Aorta (tissue), 5 donors: ENCODE measurements around the gene CR1. TPM values are rescaled to one million over a fixed set of nuclear protein-coding genes. Genes with fewer than 3 reads are reported as not detected.
"Not testable (repeated sequence)": the region's sequence is repeated elsewhere in the genome, so short reads cannot be mapped to it uniquely, and the experiment has no call there.

ENCODE experiments used
- ATAC-seq: fragments of 200-7000 bp; cut with Tn5 transposase; one replicate; pipeline ENCODE4 v1.9.1; 2022; ENCODE audit warnings: moderate library complexity; ENCODE audit not compliant: low FRiP score
- DNase-seq, 2 donors: peaks; one replicate each; pipeline ENCODE4 v3.0.0-alpha.2; 2020
- H3K27ac ChIP-seq, 2 donors: one replicate each; pipeline ENCODE4 v1.5.1; 2013; ENCODE audit warnings: low read length in 2 of 2, mild to moderate bottlenecking in 2 of 2, moderate library complexity in 2 of 2, control low read depth in 1 of 2, inconsistent platforms in 1 of 2, low read depth in 1 of 2
- H3K27me3 ChIP-seq, 2 donors: one replicate each; pipeline ENCODE4 v1.6.1; 2013; ENCODE audit warnings: control low read depth in 1 of 2, low read length in 1 of 2, mild to moderate bottlenecking in 1 of 2, moderate library complexity in 1 of 2; ENCODE audit not compliant: insufficient read depth in 2 of 2, control insufficient read depth in 1 of 2
- H3K36me3 ChIP-seq, 2 donors: one replicate each; pipeline ENCODE4 v1.6.1; 2013; ENCODE audit warnings: control low read depth in 1 of 2, low read length in 1 of 2, mild to moderate bottlenecking in 1 of 2; ENCODE audit not compliant: insufficient read depth in 2 of 2, control insufficient read depth in 1 of 2
- H3K4me1 ChIP-seq, 2 donors: one replicate each; pipeline ENCODE4 v1.6.1; 2013; ENCODE audit warnings: low read length in 2 of 2, control low read depth in 1 of 2, mild to moderate bottlenecking in 1 of 2, moderate library complexity in 1 of 2; ENCODE audit not compliant: insufficient read depth in 2 of 2, control insufficient read depth in 1 of 2
- H3K4me3 ChIP-seq, 2 donors: one replicate each; pipeline ENCODE4 v1.5.1; 2013; ENCODE audit warnings: low read length in 2 of 2, control low read depth in 1 of 2, mild to moderate bottlenecking in 1 of 2
- H3K9me3 ChIP-seq: one replicate; pipeline ENCODE4 v1.6.1; 2013; ENCODE audit warnings: mild to moderate bottlenecking, low read length; ENCODE audit not compliant: control insufficient read depth
- WGBS, 2 donors: extraction: QIAGEN DNeasy Blood & Tissue Kit; methylation state at CpG; one replicate each; pipeline ENCODE4 v1.1.7; 2013; 5-methylcytosine and 5-hydroxymethylcytosine counted together
- intact Hi-C, 2 donors: fragments of 100-400 bp; cut with DNase I; formaldehyde crosslinking; loops; one replicate each; pipeline versions ENCODE4 v1.14.2 to v1.15.0; 2022
- polyA plus RNA-seq, 2 donors: library from polyadenylated mRNA; stranded (reverse); fragments of 200-250 nt; gene quantifications; one replicate each; pipeline ENCODE4 v1.2.3, GENCODE V29; 2013
- total RNA-seq, 2 donors: library from RNA; stranded (reverse); fragmentation: NEBNext Ultra II Directional; extraction: Animal tissue kit (Norgen Biotek cat#: 25700); gene quantifications; one replicate each; pipeline ENCODE4 v1.2.1, GENCODE V29; 2021
- donor health status: healthy with polysubstance abuse.
- donor health status: Bipolar disorder and iron deficiency.
- donor health status: DM: no; HTN: no; CAD: no.
- donor health status: DM: no; HTN: no; CAD: no.
- donor health status: DM: yes; HTN: yes; CAD: no.

Gene CR1
- total and polyA plus RNA-seq, 4 donors = 0.23 to 58.5 (median 5.7) TPM

- H3K36me3 ChIP-seq, intact Hi-C loops, ATAC-seq, H3K4me3 ChIP-seq, H3K27ac ChIP-seq, H3K9me3 ChIP-seq, H3K27me3 ChIP-seq, H3K4me1 ChIP-seq, DNase-seq: not testable (repeated sequence)
- WGBS, 2 donors = 94 to 100% methylated on average over 1 of the region's 1 CpG
Measured at GRCh38 chr1:207625504-207626071, 129.6 kb downstream of the CR1 start.

- H3K4me3 ChIP-seq = no peak overlapping the region
- H3K36me3 ChIP-seq = no peaks in the 10 kb centered on the region
- H3K27me3 ChIP-seq = no peaks in the 10 kb centered on the region
- peaks cover 0 to 3% of the 10 kb centered on the region in 2 donors for H3K4me1 ChIP-seq
- WGBS, 2 donors = 93 to 100% methylated on average over 1 of the region's 1 CpG
- no peak for DNase-seq
- H3K27ac ChIP-seq = no peak overlapping the region
- no peaks in the 10 kb centered on the region for H3K9me3 ChIP-seq
- ATAC-seq = no peak
- intact Hi-C loops = no loop called here
Measured at GRCh38 chr1:207626972-207627337, 131.0 kb downstream of the CR1 start.

- no peaks in the 10 kb centered on the region for H3K27me3 ChIP-seq
- H3K4me1 ChIP-seq = peaks cover 0 to 3% of the 10 kb centered on the region in 2 donors
- WGBS, 2 donors = 99 to 100% methylated on average over 2 of the region's 2 CpGs
- H3K27ac ChIP-seq = no peak overlapping the region
- H3K36me3 ChIP-seq = no peaks in the 10 kb centered on the region
- intact Hi-C loops = no loop called here
- ATAC-seq (no peak), DNase-seq (no peak)
- no peak overlapping the region for H3K4me3 ChIP-seq
- no peaks in the 10 kb centered on the region for H3K9me3 ChIP-seq
Measured at GRCh38 chr1:207627496-207627895, 131.5 kb downstream of the CR1 start.

- Histone ChIP-seq H3K36me3 (no peaks in the 10 kb centered on the region), H3K4me1 (peaks cover 0 to 3% of the 10 kb centered on the region in 2 donors), H3K4me3 (no peak overlapping the region), H3K27me3 (no peaks in the 10 kb centered on the region), H3K27ac (no peak overlapping the region), H3K9me3 (no peaks in the 10 kb centered on the region)
- ATAC-seq (no peak), DNase-seq (no peak)
- intact Hi-C loops = no loop called here
- 4 to 8% methylated on average over 5 of the region's 5 CpGs for WGBS, 2 donors
Measured at GRCh38 chr1:207628776-207629175, 132.8 kb downstream of the CR1 start.

GRCh38 chr1:207631137-207631536 lies 135.2 kb downstream of the CR1 start:
- Histone ChIP-seq H3K27me3 (no peaks in the 10 kb centered on the region), H3K4me1 (peaks cover 0 to 3% of the 10 kb centered on the region in 2 donors), H3K27ac (no peak overlapping the region), H3K9me3 (no peaks in the 10 kb centered on the region), H3K4me3 (no peak overlapping the region), H3K36me3 (no peaks in the 10 kb centered on the region)
- 47 to 80% methylated on average over 1 of the region's 1 CpG for WGBS, 2 donors
- ATAC-seq = no peak
- no peak for DNase-seq
- intact Hi-C loops = no loop called here

DNA sequence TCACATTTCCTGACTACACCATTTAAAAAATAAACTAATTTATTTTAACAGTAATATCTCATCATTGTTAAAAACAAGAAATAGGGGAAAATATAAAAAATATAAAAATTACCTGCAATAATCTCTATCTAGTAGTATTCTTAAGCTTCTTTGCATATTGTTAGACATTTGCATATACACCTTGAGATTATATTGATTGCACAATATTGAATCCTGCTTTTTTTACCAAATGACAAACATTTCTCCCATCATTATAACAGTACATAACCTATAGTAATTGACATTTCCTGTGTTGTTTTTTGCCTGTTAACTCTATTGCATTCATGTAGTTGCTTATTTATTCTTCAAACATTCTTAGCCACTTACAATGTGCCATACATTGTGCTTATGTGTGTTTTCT lies 137.3 kb downstream of the CR1 start:
- no peak overlapping the region for H3K27ac ChIP-seq
- DNase-seq (no peak), ATAC-seq (no peak)
- H3K36me3 ChIP-seq = no peaks in the 10 kb centered on the region
- H3K27me3 ChIP-seq = no peaks in the 10 kb centered on the region
- peaks cover 0 to 3% of the 10 kb centered on the region in 2 donors for H3K4me1 ChIP-seq
- no peaks in the 10 kb centered on the region for H3K9me3 ChIP-seq
- intact Hi-C loops = no loop called here
- H3K4me3 ChIP-seq = no peak overlapping the region

GRCh38 chr1:207633699-207634289 lies 137.8 kb downstream of the CR1 start:
- H3K9me3 ChIP-seq, H3K4me3 ChIP-seq, intact Hi-C loops, H3K27ac ChIP-seq, DNase-seq, ATAC-seq, H3K36me3 ChIP-seq, H3K4me1 ChIP-seq, H3K27me3 ChIP-seq: not testable (repeated sequence)
- WGBS, 2 donors = 85% methylated on average over 12 of the region's 12 CpGs

DNA sequence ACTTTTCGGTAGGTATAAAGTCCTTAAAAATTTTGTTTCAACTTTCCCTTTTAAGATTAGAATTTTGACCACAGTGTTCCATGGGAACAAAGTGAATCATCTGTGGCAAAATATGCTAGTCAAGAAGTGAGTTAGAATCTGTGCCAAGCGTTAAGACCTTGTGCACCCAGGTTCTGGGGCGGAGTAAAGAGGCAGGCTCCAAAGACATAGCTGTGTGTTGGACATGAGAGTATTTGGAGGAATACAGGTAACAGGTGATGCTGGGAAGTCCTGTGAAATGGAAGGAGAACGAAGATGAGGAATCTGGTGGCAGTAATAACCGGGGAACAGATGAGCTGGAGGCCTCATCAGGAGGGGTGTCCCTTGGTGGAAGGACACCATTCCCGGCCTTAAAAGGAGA lies 138.3 kb downstream of the CR1 start:
- H3K27ac ChIP-seq, H3K9me3 ChIP-seq, intact Hi-C loops, H3K36me3 ChIP-seq, ATAC-seq, DNase-seq, H3K4me3 ChIP-seq, H3K27me3 ChIP-seq, H3K4me1 ChIP-seq: not testable (repeated sequence)
- WGBS, 2 donors = 89 to 93% methylated on average over 6 of the region's 6 CpGs

GRCh38 chr1:207635569-207636186 lies 139.7 kb downstream of the CR1 start:
- H3K4me1 ChIP-seq, intact Hi-C loops, H3K27me3 ChIP-seq, H3K27ac ChIP-seq, H3K4me3 ChIP-seq, ATAC-seq, H3K36me3 ChIP-seq, DNase-seq, H3K9me3 ChIP-seq: not testable (repeated sequence)
- 84% methylated on average over 7 of the region's 7 CpGs for WGBS, 2 donors
